Karpas-422 (cell line): ENCODE data around the gene WDR53. TPM values are rescaled to one million over a fixed set of nuclear protein-coding genes. Genes with fewer than 3 reads are reported as not detected.

ENCODE experiments used
- DNase-seq: peaks from one replicate; pipeline ENCODE4 v3.0.0-alpha.2; 2015
- H2AFZ ChIP-seq: fragments of 200-600 bp; sonication (generic); 2 replicates; pipeline ENCODE4 v1.6.1; 2014; ENCODE audit warnings: antibody characterized with exemption, low read length, mixed read lengths
- H3K27ac ChIP-seq: fragments of 200-600 bp; sonication (generic); 2 replicates; pipeline ENCODE4 v1.5.1; 2014; ENCODE audit warnings: mild to moderate bottlenecking, low read length, moderate library complexity
- H3K27me3 ChIP-seq: fragments of 200-600 bp; sonication (generic); 2 replicates; pipeline ENCODE4 v1.6.1; 2014; ENCODE audit warnings: low read length, mixed read lengths
- H3K36me3 ChIP-seq: fragments of 200-600 bp; sonication (generic); 2 replicates; pipeline ENCODE4 v1.6.1; 2014; ENCODE audit warnings: low read length, mixed read lengths; ENCODE audit not compliant: insufficient read depth
- H3K4me1 ChIP-seq: fragments of 200-600 bp; sonication (generic); 2 replicates; pipeline ENCODE4 v1.6.1; 2014; ENCODE audit warnings: mild to moderate bottlenecking, low read length, mixed read lengths
- H3K4me2 ChIP-seq: fragments of 200-600 bp; sonication (generic); 2 replicates; pipeline ENCODE4 v1.6.1; 2014; ENCODE audit warnings: low read length, low read depth, mild to moderate bottlenecking; ENCODE audit not compliant: poor library complexity, severe bottlenecking
- H3K4me3 ChIP-seq: fragments of 200-600 bp; sonication (generic); 2 replicates; pipeline ENCODE4 v1.5.1; 2014; ENCODE audit warnings: mild to moderate bottlenecking, antibody characterized with exemption, low read length, mixed read lengths
- H3K79me2 ChIP-seq: fragments of 200-600 bp; sonication (generic); 2 replicates; pipeline ENCODE4 v1.6.1; 2014; ENCODE audit warnings: mild to moderate bottlenecking, low read length, mixed read lengths
- H3K9ac ChIP-seq: fragments of 200-600 bp; sonication (generic); 2 replicates; pipeline ENCODE4 v1.6.0; 2014; ENCODE audit warnings: low read length
- H3K9me2 ChIP-seq: fragments of 200-600 bp; sonication (generic), shearing (Covaris generic); replicated peaks from 2 replicates; pipeline ENCODE4 v1.6.0; 2014; ENCODE audit warnings: mild to moderate bottlenecking, low read length, moderate library complexity; ENCODE audit not compliant: insufficient read depth
- H3K9me3 ChIP-seq: fragments of 300-700, 200-600 bp; sonication (generic); 2 replicates; pipeline ENCODE4 v1.6.1; 2014; ENCODE audit warnings: low read length, mixed read lengths
- H4K20me1 ChIP-seq: fragments of 200-600 bp; sonication (generic); 2 replicates; pipeline ENCODE4 v1.6.1; 2014; ENCODE audit warnings: mild to moderate bottlenecking, antibody characterized with exemption, low read length, low read depth; ENCODE audit not compliant: insufficient read depth
- total RNA-seq: library from RNA; depleted of rRNA; stranded (reverse); fragments of >200 nt; shearing (Covaris generic); gene quantifications from 2 replicates; pipeline ENCODE4 v1.2.3, GENCODE V29; 2014; ENCODE audit warnings: low replicate concordance

WDR53 gene
- total RNA-seq, 1 experiment from 2014 or later = 7.0 TPM

- no peak overlapping the region for H2AFZ ChIP-seq
- H3K4me2 ChIP-seq = no peak overlapping the region
- H3K27me3 ChIP-seq = no peaks in the 10 kb centered on the region
- H3K79me2 ChIP-seq = no peaks in the 10 kb centered on the region
- H3K27ac ChIP-seq = no peak overlapping the region
- no peaks in the 10 kb centered on the region for H3K4me1 ChIP-seq
- H4K20me1 ChIP-seq = no peaks in the 10 kb centered on the region
- no peaks in the 10 kb centered on the region for H3K9me3 ChIP-seq
- H3K36me3 ChIP-seq = no peaks in the 10 kb centered on the region
- no peaks in the 10 kb centered on the region for H3K9me2 ChIP-seq
- DNase-seq = no peak
- H3K4me3 ChIP-seq = no peak overlapping the region
- no peak overlapping the region for H3K9ac ChIP-seq
Measured at GRCh38 chr3:196541684-196542445, 26.5 kb downstream of the WDR53 start.

GRCh38 chr3:196537319-196537984, 30.9 kb downstream of the WDR53 start:
- no peaks in the 10 kb centered on the region for H3K27me3 ChIP-seq
- H3K4me3 ChIP-seq = no peak overlapping the region
- H2AFZ ChIP-seq = no peak overlapping the region
- H3K9me3 ChIP-seq = no peaks in the 10 kb centered on the region
- no peak overlapping the region for H3K27ac ChIP-seq
- H3K4me2 ChIP-seq = no peak overlapping the region
- peak; percentile 70 for DNase-seq
- no peaks in the 10 kb centered on the region for H3K36me3 ChIP-seq
- no peaks in the 10 kb centered on the region for H3K4me1 ChIP-seq
- no peak overlapping the region for H3K9ac ChIP-seq
- no peaks in the 10 kb centered on the region for H3K9me2 ChIP-seq
- no peaks in the 10 kb centered on the region for H4K20me1 ChIP-seq
- no peaks in the 10 kb centered on the region for H3K79me2 ChIP-seq

GRCh38 chr3:196533260-196533681, 35.1 kb downstream of the WDR53 start:
- Histone ChIP-seq H3K9me2 (no peaks in the 10 kb centered on the region), H3K36me3 (no peaks in the 10 kb centered on the region), H3K4me2 (no peak overlapping the region), H3K4me1 (peaks cover 9% of the 10 kb centered on the region), H4K20me1 (no peaks in the 10 kb centered on the region), H3K4me3 (no peak overlapping the region), H3K9me3 (no peaks in the 10 kb centered on the region), H3K9ac (no peak overlapping the region), H3K27me3 (no peaks in the 10 kb centered on the region), H3K27ac (no peak overlapping the region), H2AFZ (no peak overlapping the region), H3K79me2 (no peaks in the 10 kb centered on the region)
- DNase-seq = no peak

GRCh38 chr3:196531418-196531817, 36.9 kb downstream of the WDR53 start:
- Histone ChIP-seq H3K9ac (no peak overlapping the region), H3K4me3 (no peak overlapping the region), H3K36me3 (no peaks in the 10 kb centered on the region), H3K4me2 (no peak overlapping the region), H3K79me2 (no peaks in the 10 kb centered on the region), H3K27ac (no peak overlapping the region), H4K20me1 (no peaks in the 10 kb centered on the region), H3K9me3 (no peaks in the 10 kb centered on the region), H3K9me2 (no peaks in the 10 kb centered on the region), H3K27me3 (no peaks in the 10 kb centered on the region), H3K4me1 (peaks cover 16% of the 10 kb centered on the region), H2AFZ (no peak overlapping the region)
- no peak for DNase-seq

- Histone ChIP-seq H3K9me3 (no peaks in the 10 kb centered on the region), H3K4me2 (peak overlapping the region; percentile 86), H3K4me1 (peaks cover 16% of the 10 kb centered on the region), H3K9me2 (no peaks in the 10 kb centered on the region), H3K36me3 (no peaks in the 10 kb centered on the region), H2AFZ (peak overlapping the region; percentile 89), H3K9ac (peak overlapping the region; percentile 77), H4K20me1 (no peaks in the 10 kb centered on the region), H3K79me2 (no peaks in the 10 kb centered on the region), H3K27me3 (no peaks in the 10 kb centered on the region), H3K27ac (no peak overlapping the region), H3K4me3 (peak overlapping the region; percentile 73)
- peak; percentile 96 for DNase-seq
Measured at GRCh38 chr3:196528639-196529233, 39.6 kb downstream of the WDR53 start.

GRCh38 chr3:196525141-196525540, 43.2 kb downstream of the WDR53 start:
- Histone ChIP-seq H3K9ac (no peak overlapping the region), H3K4me3 (no peak overlapping the region), H3K4me2 (no peak overlapping the region), H4K20me1 (no peaks in the 10 kb centered on the region), H3K9me3 (peaks cover 7% of the 10 kb centered on the region), H2AFZ (no peak overlapping the region), H3K27ac (no peak overlapping the region), H3K27me3 (peaks cover 2% of the 10 kb centered on the region; the same call in 1 of the 2 replicates), H3K36me3 (no peaks in the 10 kb centered on the region; the same call in 1 of the 2 replicates), H3K4me1 (peaks cover 16% of the 10 kb centered on the region), H3K9me2 (no peaks in the 10 kb centered on the region), H3K79me2 (no peaks in the 10 kb centered on the region)
- no peak for DNase-seq

GRCh38 chr3:196524527-196524926, 43.8 kb downstream of the WDR53 start:
- Histone ChIP-seq H3K36me3 (no peaks in the 10 kb centered on the region; the same call in 1 of the 2 replicates), H3K27me3 (peaks cover 2% of the 10 kb centered on the region; the same call in 1 of the 2 replicates), H3K27ac (no peak overlapping the region), H3K9me2 (no peaks in the 10 kb centered on the region), H3K9ac (no peak overlapping the region), H3K79me2 (no peaks in the 10 kb centered on the region), H3K4me3 (no peak overlapping the region), H2AFZ (no peak overlapping the region), H3K9me3 (peaks cover 13% of the 10 kb centered on the region), H4K20me1 (no peaks in the 10 kb centered on the region), H3K4me2 (no peak overlapping the region), H3K4me1 (peaks cover 16% of the 10 kb centered on the region)
- DNase-seq = peak; percentile 58

- DNase-seq = no peak
- Histone ChIP-seq H4K20me1 (no peaks in the 10 kb centered on the region), H3K9ac (no peak overlapping the region), H3K36me3 (no peaks in the 10 kb centered on the region; the same call in 1 of the 2 replicates), H3K9me2 (no peaks in the 10 kb centered on the region), H3K27me3 (peaks cover 2% of the 10 kb centered on the region; the same call in 1 of the 2 replicates), H3K79me2 (no peaks in the 10 kb centered on the region), H3K27ac (no peak overlapping the region), H3K9me3 (peaks cover 15% of the 10 kb centered on the region), H2AFZ (no peak overlapping the region; the same call in 1 of the 2 replicates), H3K4me3 (no peak overlapping the region), H3K4me2 (no peak overlapping the region), H3K4me1 (peaks cover 14% of the 10 kb centered on the region)
Measured at GRCh38 chr3:196523841-196524240, 44.5 kb downstream of the WDR53 start.
